ENCODE results near the gene FOXP1. TPM values are rescaled to one million over a fixed set of nuclear protein-coding genes. Genes with fewer than 3 reads are reported as not detected.

Gene FOXP1
- total and polyA plus RNA-seq, 2 of the 13 experiments (the other 11 are each of a cell fraction or from before 2014, with no cell fraction given): 40.4 to 59.0 TPM

- DNase-seq (ENCODE audit: low spot score): no peak
- TF ChIP-seq ZNF672 (CRISPR knock-in tag; IDR thresholded peaks at IDR 0.05) (no peak), SNAPC5 (CRISPR knock-in tag; IDR thresholded peaks at IDR 0.05; ENCODE audit: borderline replicate concordance) (no peak), ZMYM4 (CRISPR knock-in tag; IDR thresholded peaks at IDR 0.05) (no peak), RNF2 (conservative IDR thresholded peaks at IDR 0.05; ENCODE audit: low read depth) (no peak), U2AF1 (optimal IDR thresholded peaks at IDR 0.05; ENCODE audit: low read depth, low read length) (no peak), ZNF343 (CRISPR knock-in tag; IDR thresholded peaks at IDR 0.05) (no peak), ZNF710 (CRISPR knock-in tag; IDR thresholded peaks at IDR 0.05; ENCODE audit: borderline replicate concordance) (no peak), HIC2 (CRISPR knock-in tag; IDR thresholded peaks at IDR 0.05; ENCODE audit: low read depth) (no peak), CHD4 (IDR thresholded peaks at IDR 0.05; ENCODE audit: borderline replicate concordance, low read length) (no peak), MED8 (CRISPR knock-in tag; IDR thresholded peaks at IDR 0.05; ENCODE audit: insufficient replicate concordance) (no peak), NAIF1 (CRISPR knock-in tag; IDR thresholded peaks at IDR 0.05; ENCODE audit: borderline replicate concordance) (no peak)
- Histone ChIP-seq H3K27ac (ENCODE audit: extremely low read length, insufficient read depth, low read length) (no peak overlapping the region), H3K27me3 (ENCODE audit: control insufficient read depth in 1 of 2, insufficient read depth in 2 of 2, low read length in 2 of 2) (no peaks in the 10 kb centered on the region), H3K4me3 (replicated peaks in 1 of 3; ENCODE audit: insufficient read depth in 1 of 3, low read depth in 2 of 3, low read length in 3 of 3) (no peak overlapping the region), H3K9ac (ENCODE audit: insufficient read depth, low read depth, low read length) (no peak overlapping the region), H2AFZ (ENCODE audit: low read length) (no peak overlapping the region), H4K20me1 (ENCODE audit: insufficient read depth, low read length) (no peaks in the 10 kb centered on the region), H3K79me2 (ENCODE audit: insufficient read depth, low read length) (no peaks in the 10 kb centered on the region), H3K36me3 (replicated peaks in 1 of 2; ENCODE audit: control insufficient read depth in 1 of 2, insufficient read depth in 2 of 2, low read length in 2 of 2) (peaks cover 0 to 5% of the 10 kb centered on the region in 2 experiments; a peak in 2 of 5 replicates), H3K4me2 (ENCODE audit: low read depth, low read length) (no peak overlapping the region), H3K4me1 (ENCODE audit: insufficient read depth, low read length) (peaks cover 32% of the 10 kb centered on the region), H3K9me3 (ENCODE audit: low read length) (no peaks in the 10 kb centered on the region)
- no peak for FAIRE-seq
- no TSS peak for BruUV-seq (replicated peaks)
- ChIA-PET POLR2A (no interaction called here), CTCF (ENCODE audit: low intra/inter-chr PET ratio, low total read pairs) (no interaction called here)
- in situ Hi-C loops (cut with HindIII; ENCODE audit: extremely low pct_ligation_motif_present, low pct_unique_long_range_greater_than_20kb) (no loop called here), intact Hi-C loops (cut with micrococcal nuclease; ENCODE audit: unreplicated experiment) (no loop called here)
- WGBS (ENCODE audit: low lambda C conversion rate): 79% methylated on average over 11 of the region's 11 CpGs
- no peak for ATAC-seq
Observed at GRCh38 chr3:71146673-71147072, 436.9 kb downstream of the FOXP1 start.
